OCI-LY1 (cell line): ENCODE measurements around the gene CACNA1C.

Experiments used
- H2AFZ ChIP-seq: fragments of 200-600 bp; sonication (generic), shearing (Covaris generic); 2 replicates; pipeline ENCODE4 v1.6.0; 2014; ENCODE audit warnings: antibody characterized with exemption, mild to moderate bottlenecking, low read length
- H3F3A ChIP-seq: fragments of 200-600 bp; sonication (generic), shearing (Covaris generic); 2 replicates; pipeline ENCODE4 v1.6.0; 2014; ENCODE audit warnings: mild to moderate bottlenecking, antibody characterized with exemption, low read length, moderate library complexity; ENCODE audit not compliant: insufficient read depth
- H3K27ac ChIP-seq: fragments of 200-600 bp; sonication (generic); 2 replicates; pipeline ENCODE4 v1.5.1; 2014; ENCODE audit warnings: low read length, mixed run types, mild to moderate bottlenecking, low read depth; ENCODE audit not compliant: poor library complexity, severe bottlenecking
- H3K27me3 ChIP-seq: fragments of 200-600 bp; sonication (generic); 2 replicates; pipeline ENCODE4 v1.6.0; 2014; ENCODE audit warnings: antibody characterized with exemption, mild to moderate bottlenecking, low read length, moderate library complexity; ENCODE audit not compliant: insufficient read depth
- H3K36me3 ChIP-seq: fragments of 200-600 bp; sonication (generic); 2 replicates; pipeline ENCODE4 v1.6.1; 2014; ENCODE audit warnings: mild to moderate bottlenecking, antibody characterized with exemption, low read length, moderate library complexity, mixed read lengths; ENCODE audit not compliant: insufficient read depth
- H3K4me1 ChIP-seq: fragments of 200-600 bp; sonication (generic); 2 replicates; pipeline ENCODE4 v1.5.1; 2014; ENCODE audit warnings: mild to moderate bottlenecking, low read length, moderate library complexity; ENCODE audit not compliant: insufficient read depth, severe bottlenecking
- H3K4me2 ChIP-seq: fragments of 200-600 bp; sonication (generic), shearing (Covaris generic); 2 replicates; pipeline ENCODE4 v1.6.1; 2014; ENCODE audit warnings: low read length
- H3K4me3 ChIP-seq: fragments of 200-600 bp; sonication (generic); 2 replicates; pipeline ENCODE4 v1.5.1; 2014; ENCODE audit warnings: low read length, low read depth, mild to moderate bottlenecking, mixed read lengths; ENCODE audit not compliant: poor library complexity, severe bottlenecking
- H3K79me2 ChIP-seq: fragments of 200-600 bp; shearing (Covaris generic); 2 replicates; pipeline ENCODE4 v1.6.1; 2016; ENCODE audit warnings: mixed run types, low read length, mixed read lengths; ENCODE audit not compliant: insufficient read depth
- H3K9ac ChIP-seq: fragments of 200-600 bp; sonication (generic), shearing (Covaris generic); 2 replicates; pipeline ENCODE4 v1.6.1; 2014; ENCODE audit warnings: mild to moderate bottlenecking, low read length, mixed read lengths
- H3K9me2 ChIP-seq: fragments of 200-600 bp; sonication (generic), shearing (Covaris generic); 2 replicates; pipeline ENCODE4 v1.6.1; 2014; ENCODE audit warnings: low read depth, mild to moderate bottlenecking, low read length, mixed read lengths
- H3K9me3 ChIP-seq: fragments of 200-600 bp; shearing (Covaris generic); 2 replicates; pipeline ENCODE4 v1.6.1; 2014; ENCODE audit warnings: low read length, mixed read lengths
- H4K20me1 ChIP-seq: fragments of 200-600 bp; sonication (generic), shearing (Covaris generic); 2 replicates; pipeline ENCODE4 v1.6.0; 2016; ENCODE audit warnings: mild to moderate bottlenecking, low read length; ENCODE audit not compliant: insufficient read depth
- EZH2 ChIP-seq: fragments of 200-600 bp; sonication (generic), shearing (Covaris generic); IDR thresholded peaks from 2 replicates; pipeline ENCODE4 v1.8.0; 2017; ENCODE audit warnings: borderline replicate concordance, mixed run types, mild to moderate bottlenecking, antibody characterized with exemption, low read length, moderate library complexity, mixed read lengths
- TF ChIP-seq, protein P1 (sequence below): fragments of 200-600 bp; sonication (generic), shearing (Covaris generic); IDR thresholded peaks from 2 replicates; pipeline ENCODE4 v1.5.1; 2017; ENCODE audit warnings: mild to moderate bottlenecking, antibody characterized with exemption, low read length, moderate library complexity, mixed read lengths

Gene CACNA1C

DNA sequence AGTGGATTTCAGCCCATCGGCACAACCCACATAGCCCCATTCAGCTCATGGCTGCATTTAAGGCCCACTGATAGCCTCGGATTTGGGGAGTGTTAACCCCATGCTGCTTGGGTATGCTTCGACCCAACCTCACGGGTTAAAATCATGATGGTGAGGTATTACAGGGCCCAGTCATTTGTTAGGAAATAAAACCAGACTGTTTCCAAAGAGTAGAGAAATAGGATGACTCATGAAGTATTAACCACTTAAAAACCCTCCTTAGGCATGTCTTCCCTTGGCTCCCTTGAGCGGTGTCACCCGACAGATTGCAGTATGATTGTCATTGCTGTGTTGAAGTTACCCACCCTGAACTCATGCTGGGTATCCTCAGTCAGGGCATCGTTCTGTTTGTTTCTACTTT, 289.1 kb downstream of the CACNA1C start:
- Histone ChIP-seq H3K79me2 (no peaks in the 10 kb centered on the region), H2AFZ (no peak overlapping the region), H3K36me3 (no peaks in the 10 kb centered on the region), H4K20me1 (no peaks in the 10 kb centered on the region), H3K9ac (no peak overlapping the region), H3K9me3 (no peaks in the 10 kb centered on the region), H3K4me2 (no peak overlapping the region), H3K27ac (no peak overlapping the region), H3K9me2 (no peaks in the 10 kb centered on the region), H3K4me1 (no peaks in the 10 kb centered on the region), H3K27me3 (peaks cover 13% of the 10 kb centered on the region; the same call in 1 of the 2 replicates), H3F3A (no peaks in the 10 kb centered on the region), H3K4me3 (no peak overlapping the region)
- TF ChIP-seq, protein P1, sequence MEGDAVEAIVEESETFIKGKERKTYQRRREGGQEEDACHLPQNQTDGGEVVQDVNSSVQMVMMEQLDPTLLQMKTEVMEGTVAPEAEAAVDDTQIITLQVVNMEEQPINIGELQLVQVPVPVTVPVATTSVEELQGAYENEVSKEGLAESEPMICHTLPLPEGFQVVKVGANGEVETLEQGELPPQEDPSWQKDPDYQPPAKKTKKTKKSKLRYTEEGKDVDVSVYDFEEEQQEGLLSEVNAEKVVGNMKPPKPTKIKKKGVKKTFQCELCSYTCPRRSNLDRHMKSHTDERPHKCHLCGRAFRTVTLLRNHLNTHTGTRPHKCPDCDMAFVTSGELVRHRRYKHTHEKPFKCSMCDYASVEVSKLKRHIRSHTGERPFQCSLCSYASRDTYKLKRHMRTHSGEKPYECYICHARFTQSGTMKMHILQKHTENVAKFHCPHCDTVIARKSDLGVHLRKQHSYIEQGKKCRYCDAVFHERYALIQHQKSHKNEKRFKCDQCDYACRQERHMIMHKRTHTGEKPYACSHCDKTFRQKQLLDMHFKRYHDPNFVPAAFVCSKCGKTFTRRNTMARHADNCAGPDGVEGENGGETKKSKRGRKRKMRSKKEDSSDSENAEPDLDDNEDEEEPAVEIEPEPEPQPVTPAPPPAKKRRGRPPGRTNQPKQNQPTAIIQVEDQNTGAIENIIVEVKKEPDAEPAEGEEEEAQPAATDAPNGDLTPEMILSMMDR = no peak
- TF ChIP-seq EZH2 = no peak

- H3K79me2 ChIP-seq = no peaks in the 10 kb centered on the region
Observed at GRCh38 chr12:2343681-2344080, 290.9 kb downstream of the CACNA1C start.

GRCh38 chr12:2344476-2344875, 291.7 kb downstream of the CACNA1C start:
- Histone ChIP-seq H3K4me1 (no peaks in the 10 kb centered on the region), H4K20me1 (no peaks in the 10 kb centered on the region), H3K36me3 (no peaks in the 10 kb centered on the region), H3K9me2 (no peaks in the 10 kb centered on the region), H3K4me3 (no peak overlapping the region), H3F3A (no peaks in the 10 kb centered on the region), H2AFZ (no peak overlapping the region), H3K9ac (no peak overlapping the region), H3K27ac (no peak overlapping the region), H3K27me3 (peaks cover 15% of the 10 kb centered on the region), H3K9me3 (no peaks in the 10 kb centered on the region), H3K4me2 (no peak overlapping the region), H3K79me2 (no peaks in the 10 kb centered on the region)
- TF ChIP-seq, protein P1 = no peak
- TF ChIP-seq EZH2 = no peak

More at GRCh38 chr12:2343681-2344080, 290.9 kb downstream of the CACNA1C start:
- Histone ChIP-seq H4K20me1 (no peaks in the 10 kb centered on the region), H3K9me3 (no peaks in the 10 kb centered on the region), H3K36me3 (no peaks in the 10 kb centered on the region), H3K9me2 (no peaks in the 10 kb centered on the region), H3K4me1 (no peaks in the 10 kb centered on the region), H3K4me2 (no peak overlapping the region), H3K4me3 (no peak overlapping the region), H3F3A (no peaks in the 10 kb centered on the region), H3K27ac (no peak overlapping the region), H2AFZ (no peak overlapping the region), H3K27me3 (peaks cover 13% of the 10 kb centered on the region), H3K9ac (no peak overlapping the region)
- TF ChIP-seq EZH2 = no peak

GRCh38 chr12:2344885-2345284, 292.1 kb downstream of the CACNA1C start:
- H3K27me3 ChIP-seq = peaks cover 15% of the 10 kb centered on the region
- H3F3A ChIP-seq = no peaks in the 10 kb centered on the region
- H2AFZ ChIP-seq = no peak overlapping the region
- no peaks in the 10 kb centered on the region for H3K36me3 ChIP-seq
- no peaks in the 10 kb centered on the region for H3K4me1 ChIP-seq
- H4K20me1 ChIP-seq = no peaks in the 10 kb centered on the region
- no peaks in the 10 kb centered on the region for H3K79me2 ChIP-seq
- no peaks in the 10 kb centered on the region for H3K9me2 ChIP-seq
- no peak overlapping the region for H3K4me2 ChIP-seq
- no peaks in the 10 kb centered on the region for H3K9me3 ChIP-seq
- TF ChIP-seq EZH2 = no peak
- TF ChIP-seq, protein P1 = no peak
- H3K4me3 ChIP-seq = no peak overlapping the region
- no peak overlapping the region for H3K9ac ChIP-seq
- no peak overlapping the region for H3K27ac ChIP-seq
